Activated T-cell treated with anti-CD3 and anti-CD28 coated beads for 48 hours (primary cell): ENCODE measurements around the gene SLC12A7.
"Not testable (repeated sequence)": the region's sequence is repeated elsewhere in the genome, so short reads cannot be mapped to it uniquely, and the experiment has no call there.

Source experiments
- DNase-seq: peaks from one replicate; pipeline ENCODE4 v3.0.0-alpha.2; 2020; ENCODE audit warnings: low read depth

Gene SLC12A7

GRCh38 chr5:1095990-1096363, 15.9 kb downstream of the SLC12A7 start:
- no peak for DNase-seq

DNA sequence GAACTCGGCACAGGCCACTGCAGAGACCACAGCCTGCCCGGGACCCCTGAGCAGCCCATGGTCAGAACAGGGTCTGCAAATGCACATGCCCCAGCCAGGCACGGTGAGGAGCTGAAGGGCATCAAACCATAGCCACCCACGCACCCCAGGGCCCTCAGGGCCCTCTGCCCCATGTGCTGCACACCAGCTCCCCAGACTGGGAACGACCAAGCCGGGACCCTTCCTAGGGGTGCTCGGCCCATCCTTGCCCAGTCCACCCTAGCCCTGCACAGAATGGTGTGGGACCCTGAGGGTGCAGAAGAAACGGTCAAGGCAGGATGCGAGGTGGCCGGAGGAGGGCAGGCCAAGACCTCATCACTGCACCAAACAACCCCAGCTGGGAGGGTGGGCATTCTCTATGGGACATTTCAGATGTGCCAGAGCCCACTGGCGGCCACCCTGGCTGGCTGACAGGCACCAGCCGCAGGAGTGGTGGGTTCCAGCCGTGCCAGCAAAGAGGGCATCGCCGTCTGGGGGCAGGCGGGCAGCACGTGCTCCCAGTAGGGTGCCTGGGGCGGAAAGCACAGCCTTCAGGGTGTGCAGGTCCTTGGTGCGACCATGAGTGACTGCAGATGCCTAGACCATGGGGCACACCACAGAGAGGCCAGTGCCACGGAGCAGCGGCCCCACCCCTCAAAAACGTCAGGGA, 16.4 kb downstream of the SLC12A7 start:
- no peak for DNase-seq

GRCh38 chr5:1094670-1095190, 17.1 kb downstream of the SLC12A7 start:
- DNase-seq: no peak

GRCh38 chr5:1093361-1093760, 18.5 kb downstream of the SLC12A7 start:
- DNase-seq: no peak

- DNase-seq: no peak
These were observed 19.7 kb downstream of the SLC12A7 start for GRCh38 chr5:1092122-1092521.

DNA sequence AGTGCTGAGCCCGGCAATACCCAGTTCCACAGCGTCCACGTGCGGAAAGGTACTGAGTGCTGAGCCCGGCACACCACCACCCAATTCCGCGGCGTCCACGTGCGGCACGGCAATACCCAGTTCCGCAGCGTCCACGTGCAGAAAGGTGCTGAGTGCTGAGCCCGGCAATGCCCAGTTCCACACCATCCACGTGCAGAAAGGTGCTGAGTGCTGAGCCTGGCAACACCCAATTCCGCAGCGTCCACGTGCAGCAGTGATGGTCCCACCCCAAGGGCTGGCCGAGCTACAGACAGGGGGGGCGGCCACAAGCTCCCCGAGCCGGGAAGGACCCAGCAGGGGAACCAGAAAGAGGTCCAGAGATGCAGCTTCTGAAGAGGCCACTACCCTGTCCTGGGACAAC, 20.2 kb downstream of the SLC12A7 start:
- no peak for DNase-seq

DNA sequence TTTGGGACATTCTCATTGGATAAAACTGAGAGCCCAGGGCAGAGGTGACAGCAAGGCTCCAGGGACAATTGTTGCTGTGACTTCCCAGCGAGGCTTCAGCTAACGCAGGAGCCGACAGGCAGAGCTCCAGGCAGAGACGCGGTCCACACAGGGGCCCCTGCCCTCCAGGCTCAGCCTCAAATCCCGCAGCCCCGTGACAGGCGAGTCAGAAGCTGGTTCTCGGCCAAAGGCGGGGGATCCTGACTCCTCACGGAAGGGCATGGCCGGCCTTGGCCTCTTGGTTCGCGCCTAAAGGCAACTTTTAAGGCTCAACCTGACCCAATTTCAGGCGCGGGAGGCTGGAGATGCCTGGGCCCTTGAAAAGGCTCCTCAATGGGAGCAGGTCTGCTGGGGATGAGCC, 21.3 kb downstream of the SLC12A7 start:
- DNase-seq: no peak

DNA sequence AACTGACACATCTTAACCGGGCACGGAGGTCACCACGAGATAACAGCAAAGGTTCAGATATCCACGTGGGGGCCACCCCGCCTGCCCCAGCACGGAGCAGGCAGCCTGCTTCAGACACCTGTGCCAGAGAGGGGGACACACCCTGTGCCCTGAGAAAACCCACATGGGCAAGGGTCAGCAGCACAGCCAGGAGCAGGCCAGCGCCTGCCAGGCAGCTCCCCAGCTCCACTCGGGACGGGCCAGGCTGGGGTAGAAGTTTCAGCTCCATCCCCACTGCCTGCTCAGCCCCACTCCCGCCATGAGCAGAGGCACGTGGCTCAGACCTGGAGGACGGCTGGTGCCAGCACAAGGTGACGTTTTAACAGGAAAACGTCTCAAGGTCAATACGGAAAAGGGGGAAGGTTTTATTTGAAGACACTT, 22.2 kb downstream of the SLC12A7 start:
- DNase-seq: no peak

DNA sequence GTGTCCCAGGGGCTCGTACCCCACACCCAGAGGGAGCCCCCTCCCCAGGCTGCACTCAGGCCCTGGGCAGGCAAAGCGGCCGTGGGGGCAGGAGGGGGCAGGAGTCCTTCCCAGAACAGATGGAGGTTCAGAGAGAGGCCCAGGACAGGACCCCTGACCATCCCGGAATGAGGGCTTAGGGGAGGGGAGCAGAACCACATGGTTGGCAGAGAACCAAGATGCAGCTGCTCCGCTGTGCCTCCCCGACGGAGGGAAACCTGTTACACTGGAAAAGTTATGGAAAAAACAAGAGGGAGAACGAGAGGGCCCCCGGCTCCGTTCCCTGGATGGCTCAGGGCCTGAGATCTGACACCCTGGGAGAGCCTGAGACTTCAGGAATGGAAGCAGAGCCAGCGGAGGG, 22.7 kb downstream of the SLC12A7 start:
- no peak for DNase-seq

DNA sequence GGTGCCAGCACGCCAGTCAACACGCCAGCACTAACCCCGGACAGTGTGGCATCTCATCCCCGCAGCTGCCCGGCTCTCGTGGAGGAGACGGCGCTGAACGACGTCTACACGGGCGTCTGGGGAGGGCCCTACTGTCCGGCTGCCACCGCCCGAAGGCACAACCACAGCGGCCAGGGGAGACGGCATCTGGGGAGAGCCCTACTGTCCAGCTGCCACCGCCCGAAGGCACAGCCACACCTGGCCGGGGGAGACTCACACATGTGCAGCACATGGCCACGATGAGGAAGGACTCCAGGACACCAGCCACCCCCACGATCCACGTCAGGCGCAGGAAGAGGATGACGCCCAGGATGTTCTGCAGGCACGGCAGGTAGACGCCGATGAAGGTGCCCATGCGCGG, 23.1 kb downstream of the SLC12A7 start:
- no peak for DNase-seq

- DNase-seq: no peak
These were observed 23.8 kb downstream of the SLC12A7 start for GRCh38 chr5:1088031-1088430.

GRCh38 chr5:1087428-1087827, 24.4 kb downstream of the SLC12A7 start:
- DNase-seq: no peak

- no peak for DNase-seq
These were observed 25.0 kb downstream of the SLC12A7 start for GRCh38 chr5:1086871-1087270.

DNA sequence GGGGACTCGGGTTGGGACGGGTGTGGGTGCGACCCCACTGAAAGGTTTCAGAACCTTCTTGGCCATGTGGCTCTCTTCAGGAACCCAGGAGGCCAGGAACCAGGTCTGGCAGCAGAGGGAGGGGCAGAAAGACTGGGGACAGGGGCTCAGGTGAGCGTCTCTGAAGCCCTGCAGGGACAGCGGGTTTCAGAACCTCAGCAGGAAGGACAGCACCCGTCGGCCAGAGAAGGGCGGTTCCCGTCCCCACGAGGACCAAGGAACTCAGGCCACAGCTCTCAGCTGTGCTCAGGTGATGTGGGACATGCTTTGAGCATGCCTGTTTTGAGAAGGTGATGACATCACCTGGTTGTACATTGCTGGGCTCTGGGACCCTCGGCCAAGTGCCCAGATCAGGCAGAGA, 25.7 kb downstream of the SLC12A7 start:
- DNase-seq: no peak

- no peak for DNase-seq
These were observed 26.5 kb downstream of the SLC12A7 start for GRCh38 chr5:1085391-1085790.

GRCh38 chr5:1083823-1084605, 27.8 kb downstream of the SLC12A7 start:
- no peak for DNase-seq

- not testable (repeated sequence) for DNase-seq
These were observed 28.8 kb downstream of the SLC12A7 start for GRCh38 chr5:1083026-1083425.

- no peak for DNase-seq
These were observed 30.3 kb downstream of the SLC12A7 start for GRCh38 chr5:1081519-1081918.

- DNase-seq: no peak
These were observed 31.4 kb downstream of the SLC12A7 start for GRCh38 chr5:1080432-1080831.

DNA sequence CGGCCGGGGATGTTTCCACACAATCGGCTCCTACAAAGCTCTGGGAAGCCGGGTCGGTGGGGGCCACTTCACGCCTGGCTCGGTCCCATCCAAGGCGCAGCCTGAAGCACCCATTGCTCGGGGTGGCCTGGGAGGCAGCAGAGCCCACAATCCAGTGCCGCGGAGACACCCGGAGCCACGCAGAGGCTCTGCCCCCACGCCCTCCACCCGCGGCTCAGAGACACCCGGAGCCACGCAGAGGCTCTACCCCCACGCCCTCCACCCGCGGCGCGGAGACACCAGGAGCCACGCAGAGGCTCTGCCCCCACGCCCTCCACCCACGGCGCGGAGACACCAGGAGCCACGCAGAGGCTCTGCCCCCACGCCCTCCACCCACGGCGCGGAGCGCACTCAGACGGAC, 31.9 kb downstream of the SLC12A7 start:
- DNase-seq: no peak

DNA sequence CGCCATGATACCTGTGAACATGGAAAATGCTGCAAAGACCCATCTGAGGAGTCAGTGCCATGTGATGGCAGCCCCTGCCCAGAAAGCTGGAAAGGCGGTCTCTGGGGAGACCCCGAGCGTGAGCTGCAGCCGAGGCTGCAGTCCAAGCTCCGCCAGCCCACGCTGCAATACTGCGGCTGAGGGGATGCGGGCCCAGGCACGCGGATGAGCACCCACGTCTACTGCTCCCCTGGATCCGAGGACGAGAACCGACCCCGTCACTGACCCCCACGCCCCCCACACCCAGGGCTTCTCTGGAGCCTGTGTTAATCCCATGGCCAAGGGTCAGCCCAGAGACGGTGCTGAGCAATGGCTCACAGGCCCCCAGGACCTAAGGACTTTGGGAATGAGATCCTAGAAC, 32.4 kb downstream of the SLC12A7 start:
- no peak for DNase-seq

DNA sequence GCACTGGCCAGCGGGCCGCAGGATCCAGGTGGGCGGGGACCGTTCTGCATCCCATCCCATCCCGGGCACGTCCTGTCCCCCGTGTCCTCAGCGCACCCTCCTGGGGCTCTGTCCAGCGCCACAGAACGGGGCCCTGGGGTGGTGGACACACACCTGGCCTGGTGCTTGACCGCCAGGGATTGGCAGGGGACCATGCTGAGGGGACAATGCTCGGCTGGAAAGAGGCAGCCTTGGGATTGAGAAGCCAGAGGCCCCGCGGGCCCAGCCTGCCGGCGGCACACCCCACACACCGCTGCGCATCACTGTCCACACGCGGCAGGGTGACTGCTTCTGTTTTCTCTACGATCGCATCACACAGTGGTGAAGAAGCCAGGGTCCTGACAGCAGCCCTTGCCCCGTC, 33.0 kb downstream of the SLC12A7 start:
- DNase-seq: no peak

DNA sequence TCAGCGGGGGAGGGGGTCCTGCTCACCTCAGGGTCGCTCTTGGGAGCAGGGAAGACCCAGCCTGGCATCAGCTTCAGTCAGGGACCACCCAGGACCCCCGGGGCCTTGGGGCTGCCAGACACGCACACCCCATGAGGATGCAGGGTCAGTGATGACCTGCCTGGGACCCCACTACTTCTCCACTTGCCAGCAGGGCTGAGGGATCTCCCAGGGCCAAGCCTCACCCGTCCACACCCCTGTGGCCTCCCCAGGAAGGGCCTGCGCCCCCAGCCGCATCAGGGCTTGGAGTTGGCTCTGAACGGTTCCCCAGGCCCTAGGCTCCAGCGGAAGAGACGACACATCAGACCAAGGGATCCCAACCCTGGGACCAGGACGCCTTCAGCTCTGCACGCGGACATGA, 33.7 kb downstream of the SLC12A7 start:
- no peak for DNase-seq
